CD14-positive monocyte (primary cell): ENCODE measurements around the gene ZNF32. TPM values are rescaled to one million over a fixed set of nuclear protein-coding genes. Genes with fewer than 3 reads are reported as not detected.

Source experiments
- DNase-seq, 3 donors: peaks; one replicate each; pipeline ENCODE4 v3.0.0-alpha.2; 2011 to 2022
- H2AFZ ChIP-seq: 2 replicates; pipeline ENCODE4 v1.6.0; 2012; ENCODE audit warnings: mild to moderate bottlenecking, low read depth, low read length, inconsistent platforms; ENCODE audit not compliant: insufficient read depth, poor library complexity, severe bottlenecking
- H3K27ac ChIP-seq, 2 donors: 1 replicate in 1 of 2; 2 replicates in 1 of 2; pipeline ENCODE4 v1.5.1; 2012 to 2013; ENCODE audit warnings: low read length in 2 of 2, control low read depth in 1 of 2, inconsistent platforms in 1 of 2, low read depth in 1 of 2, mild to moderate bottlenecking in 1 of 2
- H3K27me3 ChIP-seq, 2 donors: one replicate each; pipeline versions ENCODE4 v1.6.0 to v1.6.1; 2011 to 2013; ENCODE audit warnings: low read length in 2 of 2; ENCODE audit not compliant: control insufficient read depth in 2 of 2, insufficient read depth in 2 of 2
- H3K36me3 ChIP-seq, 2 donors: replicated peaks in 1 of 2; 1 replicate in 1 of 2; 2 replicates in 1 of 2; pipeline versions ENCODE4 v1.5.1 to v1.6.1; 2012 to 2013; ENCODE audit warnings: low read length in 2 of 2, control low read depth in 1 of 2, inconsistent platforms in 1 of 2, mild to moderate bottlenecking in 1 of 2; ENCODE audit not compliant: insufficient read depth in 2 of 2, control insufficient read depth in 1 of 2
- H3K4me1 ChIP-seq, 2 donors: 1 replicate in 1 of 2; 2 replicates in 1 of 2; pipeline versions ENCODE4 v1.5.1 to v1.6.1; 2012 to 2013; ENCODE audit warnings: low read length in 2 of 2, control low read depth in 1 of 2, inconsistent platforms in 1 of 2, mild to moderate bottlenecking in 1 of 2, moderate library complexity in 1 of 2; ENCODE audit not compliant: insufficient read depth in 2 of 2, control insufficient read depth in 1 of 2
- H3K4me2 ChIP-seq: replicated peaks from 2 replicates; pipeline ENCODE3; 2012; ENCODE audit warnings: low read length, moderate library complexity, mild to moderate bottlenecking; ENCODE audit not compliant: poor library complexity, severe bottlenecking; ENCODE audit errors: extremely low read depth
- H3K4me3 ChIP-seq, 3 experiments: fragments of 200-600 bp in 1 of 3; sonication (generic) in 1 of 3; replicated peaks in 1 of 3; 1 replicate in 2 of 3; 2 replicates in 1 of 3; pipeline ENCODE4 v1.5.1; 2011 to 2013; ENCODE audit warnings: low read length in 3 of 3, mild to moderate bottlenecking in 3 of 3, control low read depth in 2 of 3, low read depth in 2 of 3, inconsistent platforms in 1 of 3, moderate library complexity in 1 of 3
- H3K79me2 ChIP-seq: 2 replicates; pipeline ENCODE4 v1.6.0; 2012; ENCODE audit warnings: mild to moderate bottlenecking, control low read depth, inconsistent platforms, low read length, moderate library complexity; ENCODE audit not compliant: insufficient read depth
- H3K9ac ChIP-seq: 2 replicates; pipeline ENCODE4 v1.6.0; 2017; ENCODE audit warnings: low read length, mild to moderate bottlenecking; ENCODE audit not compliant: insufficient read depth, poor library complexity, severe bottlenecking
- H3K9me3 ChIP-seq, 2 donors: replicated peaks in 1 of 2; 1 replicate in 1 of 2; 2 replicates in 1 of 2; pipeline versions ENCODE4 v1.5.1 to v1.6.1; 2012 to 2013; ENCODE audit warnings: low read length in 2 of 2, control low read depth in 1 of 2; ENCODE audit not compliant: control insufficient read depth in 1 of 2, insufficient read depth in 1 of 2
- H4K20me1 ChIP-seq: 2 replicates; pipeline ENCODE4 v1.6.0; 2012; ENCODE audit warnings: mild to moderate bottlenecking, low read length, control low read depth, moderate library complexity; ENCODE audit not compliant: insufficient read depth
- H3K27ac Mint-ChIP-seq, 7 donors: one replicate each; pipeline ENCODE4 v1.8.0; 2020; ENCODE audit warnings: mild to moderate bottlenecking in 7 of 7, mixed read lengths in 7 of 7, moderate library complexity in 6 of 7, inconsistent platforms in 2 of 7
- H3K27me3 Mint-ChIP-seq, 3 donors: one replicate each; pipeline ENCODE4 v1.8.0; 2021 to 2022; ENCODE audit warnings: low read depth in 3 of 3, mild to moderate bottlenecking in 3 of 3, mixed read lengths in 3 of 3, moderate library complexity in 3 of 3, inconsistent platforms in 1 of 3
- H3K36me3 Mint-ChIP-seq, 2 donors: one replicate each; pipeline ENCODE4 v1.8.0; 2020; ENCODE audit warnings: mixed read lengths in 2 of 2, inconsistent platforms in 1 of 2, mild to moderate bottlenecking in 1 of 2
- H3K4me1 Mint-ChIP-seq: one replicate; pipeline ENCODE4 v1.8.0; 2020; ENCODE audit warnings: mild to moderate bottlenecking, mixed read lengths
- H3K4me3 Mint-ChIP-seq, 2 donors: one replicate each; pipeline ENCODE4 v1.8.0; 2020; ENCODE audit warnings: mild to moderate bottlenecking in 2 of 2, mixed read lengths in 2 of 2, moderate library complexity in 1 of 2
- H3K9me3 Mint-ChIP-seq, 7 donors: one replicate each; pipeline ENCODE4 v1.8.0; 2020 to 2022; ENCODE audit warnings: mixed read lengths in 7 of 7, mild to moderate bottlenecking in 6 of 7, moderate library complexity in 6 of 7, inconsistent platforms in 2 of 7
- WGBS: methylation state at CpG from one replicate; pipeline ENCODE4 v1.1.5; 2013; ENCODE audit warnings: missing lambda C conversion rate; ENCODE audit not compliant: insufficient coverage; 5-methylcytosine and 5-hydroxymethylcytosine counted together
- intact Hi-C, 2 donors: fragments of 100-400 bp; cut with micrococcal nuclease; formaldehyde crosslinking; loops; one replicate each; pipeline versions ENCODE4 v1.15.0 to v1.15.1; 2023
- polyA plus RNA-seq, 3 donors: library from polyadenylated mRNA; depleted of rRNA in 1 of 3; unstranded in 2 of 3; stranded (reverse) in 1 of 3; fragments of 300-500 nt in 2 of 3; fragments of >200 nt in 1 of 3; fragmentation: Illumina TruSeq in 2 of 3; gene quantifications; 1 replicate in 2 of 3; 2 replicates in 1 of 3; pipeline ENCODE4 v1.2.3, GENCODE V29; 2012 to 2021
- TF ChIP-seq, protein P1 (sequence below): fragments of 200-600 bp; IDR thresholded peaks from one replicate; pipeline ENCODE4 v1.8.0; 2022; ENCODE audit warnings: antibody characterized with exemption, mild to moderate bottlenecking

Gene ZNF32
- polyA plus RNA-seq, 3 donors = 16.7 to 33.6 (median 33.0) TPM

DNA sequence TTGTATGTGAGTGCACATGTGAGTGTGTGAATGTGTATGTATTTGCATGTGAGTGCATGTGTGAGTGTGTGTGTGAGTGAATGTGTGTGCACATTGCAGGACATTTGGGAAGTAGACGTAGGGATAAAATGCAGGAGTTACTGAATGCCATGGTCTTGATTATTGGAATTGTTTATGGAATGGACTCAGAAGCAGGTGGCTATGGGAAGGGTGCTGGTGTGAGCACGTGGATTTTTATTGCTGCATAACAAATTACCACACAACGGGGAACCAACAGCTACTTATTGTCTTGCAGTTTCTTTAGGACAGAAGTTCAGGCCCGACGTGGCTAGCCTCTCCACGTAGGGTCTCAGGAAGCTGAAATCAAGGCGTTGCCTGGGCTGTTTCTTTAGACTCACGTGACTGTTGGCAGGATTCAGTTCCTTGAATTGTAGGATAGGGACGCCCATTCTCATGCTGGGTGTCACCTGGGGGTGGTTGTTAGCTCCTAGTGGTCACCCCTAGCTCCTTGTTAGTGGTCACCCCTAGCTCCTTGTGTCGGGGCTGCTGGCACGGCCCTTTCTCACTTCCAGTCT lies 48.3 kb upstream of the ZNF32 start:
- Mint-ChIP-seq H3K4me3 (no peak overlapping the region), H3K36me3 (no peaks in the 10 kb centered on the region), H3K27me3 (peaks cover 2 to 13% (median 7%) of the 10 kb centered on the region in 3 donors), H3K4me1 (no peaks in the 10 kb centered on the region), H3K9me3 (peaks cover 0 to 2% (median 0%) of the 10 kb centered on the region in 7 donors), H3K27ac (no peak overlapping the region)
- H2AFZ ChIP-seq = no peak overlapping the region
- no peaks in the 10 kb centered on the region for H3K36me3 ChIP-seq
- no peaks in the 10 kb centered on the region for H3K79me2 ChIP-seq
- TF ChIP-seq, protein P1, sequence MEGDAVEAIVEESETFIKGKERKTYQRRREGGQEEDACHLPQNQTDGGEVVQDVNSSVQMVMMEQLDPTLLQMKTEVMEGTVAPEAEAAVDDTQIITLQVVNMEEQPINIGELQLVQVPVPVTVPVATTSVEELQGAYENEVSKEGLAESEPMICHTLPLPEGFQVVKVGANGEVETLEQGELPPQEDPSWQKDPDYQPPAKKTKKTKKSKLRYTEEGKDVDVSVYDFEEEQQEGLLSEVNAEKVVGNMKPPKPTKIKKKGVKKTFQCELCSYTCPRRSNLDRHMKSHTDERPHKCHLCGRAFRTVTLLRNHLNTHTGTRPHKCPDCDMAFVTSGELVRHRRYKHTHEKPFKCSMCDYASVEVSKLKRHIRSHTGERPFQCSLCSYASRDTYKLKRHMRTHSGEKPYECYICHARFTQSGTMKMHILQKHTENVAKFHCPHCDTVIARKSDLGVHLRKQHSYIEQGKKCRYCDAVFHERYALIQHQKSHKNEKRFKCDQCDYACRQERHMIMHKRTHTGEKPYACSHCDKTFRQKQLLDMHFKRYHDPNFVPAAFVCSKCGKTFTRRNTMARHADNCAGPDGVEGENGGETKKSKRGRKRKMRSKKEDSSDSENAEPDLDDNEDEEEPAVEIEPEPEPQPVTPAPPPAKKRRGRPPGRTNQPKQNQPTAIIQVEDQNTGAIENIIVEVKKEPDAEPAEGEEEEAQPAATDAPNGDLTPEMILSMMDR = no peak
- H3K27ac ChIP-seq = no peak overlapping the region
- no peaks in the 10 kb centered on the region for H4K20me1 ChIP-seq
- H3K4me3 ChIP-seq = no peak overlapping the region
- no peak overlapping the region for H3K4me2 ChIP-seq
- H3K9ac ChIP-seq = no peak overlapping the region
- intact Hi-C loops = no loop called here
- WGBS = 64% methylated on average over 11 of the region's 11 CpGs
- H3K4me1 ChIP-seq = no peaks in the 10 kb centered on the region
- H3K9me3 ChIP-seq = no peaks in the 10 kb centered on the region
- DNase-seq = no peak
- no peaks in the 10 kb centered on the region for H3K27me3 ChIP-seq

DNA sequence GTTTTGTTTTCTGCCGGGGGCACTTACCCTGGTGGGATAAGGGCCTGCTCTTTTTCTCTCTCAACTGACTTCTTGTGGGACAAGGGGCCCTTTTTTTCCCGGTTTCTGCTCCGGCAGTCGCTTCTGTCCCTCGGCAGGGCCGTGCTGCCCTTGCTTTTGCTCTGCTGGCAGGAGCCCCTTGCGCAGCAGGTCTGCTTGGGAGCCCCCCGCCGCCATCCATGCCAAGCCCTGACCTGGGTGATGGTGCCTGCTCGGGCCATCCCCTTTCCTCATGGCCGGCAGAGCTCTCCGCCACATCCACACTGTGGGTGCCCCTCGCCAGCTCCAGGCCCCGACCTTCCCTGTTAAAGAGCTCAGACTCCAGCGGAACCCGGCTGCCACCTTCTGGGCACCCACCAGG lies 47.0 kb upstream of the ZNF32 start:
- Mint-ChIP-seq H3K36me3 (no peaks in the 10 kb centered on the region), H3K27ac (no peak overlapping the region), H3K4me3 (no peak overlapping the region), H3K27me3 (peaks cover 12 to 24% (median 16%) of the 10 kb centered on the region in 3 donors), H3K9me3 (peaks cover 0 to 3% (median 0%) of the 10 kb centered on the region in 7 donors), H3K4me1 (no peaks in the 10 kb centered on the region)
- no peaks in the 10 kb centered on the region for H3K79me2 ChIP-seq
- no peaks in the 10 kb centered on the region for H4K20me1 ChIP-seq
- H3K9ac ChIP-seq = no peak overlapping the region
- WGBS = 91% methylated on average over 15 of the region's 16 CpGs
- H3K9me3 ChIP-seq = no peaks in the 10 kb centered on the region
- TF ChIP-seq, protein P1 = no peak
- H3K4me3 ChIP-seq = no peak overlapping the region
- DNase-seq = no peak
- intact Hi-C loops = no loop called here
- no peak overlapping the region for H3K4me2 ChIP-seq
- no peaks in the 10 kb centered on the region for H3K36me3 ChIP-seq
- peaks cover 3 to 12% of the 10 kb centered on the region in 2 donors for H3K27me3 ChIP-seq
- H2AFZ ChIP-seq = no peak overlapping the region
- no peaks in the 10 kb centered on the region for H3K4me1 ChIP-seq
- H3K27ac ChIP-seq = no peak overlapping the region
